Upper lobe of left lung (tissue), 6 donors: ENCODE data around the gene CDH22. TPM values are rescaled to one million over a fixed set of nuclear protein-coding genes. Genes with fewer than 3 reads are reported as not detected.

Experiments used
- ATAC-seq, 2 donors: fragments of 200-7000 bp; cut with Tn5 transposase; one replicate each; pipeline ENCODE4 v1.9.1; 2022; ENCODE audit warnings: mild to moderate bottlenecking in 2 of 2, moderate library complexity in 2 of 2; ENCODE audit not compliant: low FRiP score in 2 of 2
- DNase-seq, 2 donors: peaks; one replicate each; pipeline ENCODE4 v3.0.0-alpha.2; 2019 to 2020
- H3K27ac ChIP-seq, 4 donors: fragments of 200-600 bp; sonication (generic); one replicate each; pipeline ENCODE4 v1.5.1; 2016 to 2019
- H3K27me3 ChIP-seq, 4 donors: fragments of 200-600 bp; sonication (generic); one replicate each; pipeline ENCODE4 v1.5.1; 2017 to 2019
- H3K36me3 ChIP-seq, 4 donors: fragments of 200-600 bp; sonication (generic); one replicate each; pipeline ENCODE4 v1.5.1; 2016 to 2019
- H3K4me1 ChIP-seq, 4 donors: fragments of 200-600 bp; sonication (generic); one replicate each; pipeline ENCODE4 v1.5.1; 2018 to 2019
- H3K4me3 ChIP-seq, 4 donors: fragments of 200-600 bp; sonication (generic); one replicate each; pipeline ENCODE4 v1.5.1; 2017 to 2019; ENCODE audit warnings: mild to moderate bottlenecking in 2 of 4, moderate library complexity in 1 of 4
- H3K9me3 ChIP-seq, 4 donors: fragments of 200-600 bp; sonication (generic); one replicate each; pipeline ENCODE4 v1.5.1; 2018 to 2019
- EP300 ChIP-seq, 4 donors: sonication (generic); formaldehyde crosslinking; IDR thresholded peaks; one replicate each; pipeline ENCODE4 v1.5.1; 2017; ENCODE audit warnings: antibody characterized with exemption in 4 of 4, control low read depth in 2 of 4
- POLR2A ChIP-seq, 4 donors: fragments of 450-650 bp; IDR thresholded peaks; one replicate each; pipeline ENCODE4 v1.5.1; 2016 to 2017; ENCODE audit warnings: antibody characterized with exemption in 4 of 4, mild to moderate bottlenecking in 2 of 4
- POLR2AphosphoS5 ChIP-seq, 2 donors: sonication (generic); formaldehyde crosslinking; IDR thresholded peaks; one replicate each; pipeline ENCODE4 v1.5.1; 2017; ENCODE audit warnings: antibody characterized with exemption in 2 of 2
- WGBS, 2 donors: methylation state at CpG; one replicate each; pipeline ENCODE4 v1.1.5; 2017 to 2018; 5-methylcytosine and 5-hydroxymethylcytosine counted together
- total RNA-seq, 6 donors: library from RNA; depleted of rRNA in 4 of 6; stranded (reverse); fragments of >200 nt in 4 of 6; gene quantifications; one replicate each; pipeline versions ENCODE4 v1.1.0 to v1.2.1, GENCODE V29; 2016 to 2021
- TF ChIP-seq, protein P1 (sequence below), 6 experiments: fragments of 450-650 bp in 4 of 6; fragments of 200-600 bp in 2 of 6; sonication (generic) in 2 of 6; IDR thresholded peaks; one replicate each; pipeline ENCODE4 v1.5.1; 2016 to 2019; ENCODE audit warnings: antibody characterized with exemption in 6 of 6
- donor health status: DM: no; HTN: no; CAD: no; lungs with moderate emphysema.
- donor health status: DM: no; HTN: yes; CAD: no; lungs with severe emphysema.

Gene CDH22
- total RNA-seq, 6 donors from 2014 or later: 0.10 to 0.40 (median 0.24) TPM; not detected in 2

- Histone ChIP-seq H3K27ac (no peak overlapping the region), H3K27me3 (no peaks in the 10 kb centered on the region), H3K36me3 (no peaks in the 10 kb centered on the region), H3K4me1 (peaks cover 0 to 4% (median 1%) of the 10 kb centered on the region in 4 donors), H3K9me3 (no peaks in the 10 kb centered on the region), H3K4me3 (no peak overlapping the region)
- 76 to 82% methylated on average over 4 of the region's 4 CpGs for WGBS, 2 donors
- ATAC-seq: no peak
- no peak for TF ChIP-seq POLR2A (IDR thresholded peaks at IDR 0.05)
- TF ChIP-seq POLR2AphosphoS5 (IDR thresholded peaks at IDR 0.05): no peak
- no peak for TF ChIP-seq EP300 (IDR thresholded peaks at IDR 0.05)
- TF ChIP-seq, protein P1, sequence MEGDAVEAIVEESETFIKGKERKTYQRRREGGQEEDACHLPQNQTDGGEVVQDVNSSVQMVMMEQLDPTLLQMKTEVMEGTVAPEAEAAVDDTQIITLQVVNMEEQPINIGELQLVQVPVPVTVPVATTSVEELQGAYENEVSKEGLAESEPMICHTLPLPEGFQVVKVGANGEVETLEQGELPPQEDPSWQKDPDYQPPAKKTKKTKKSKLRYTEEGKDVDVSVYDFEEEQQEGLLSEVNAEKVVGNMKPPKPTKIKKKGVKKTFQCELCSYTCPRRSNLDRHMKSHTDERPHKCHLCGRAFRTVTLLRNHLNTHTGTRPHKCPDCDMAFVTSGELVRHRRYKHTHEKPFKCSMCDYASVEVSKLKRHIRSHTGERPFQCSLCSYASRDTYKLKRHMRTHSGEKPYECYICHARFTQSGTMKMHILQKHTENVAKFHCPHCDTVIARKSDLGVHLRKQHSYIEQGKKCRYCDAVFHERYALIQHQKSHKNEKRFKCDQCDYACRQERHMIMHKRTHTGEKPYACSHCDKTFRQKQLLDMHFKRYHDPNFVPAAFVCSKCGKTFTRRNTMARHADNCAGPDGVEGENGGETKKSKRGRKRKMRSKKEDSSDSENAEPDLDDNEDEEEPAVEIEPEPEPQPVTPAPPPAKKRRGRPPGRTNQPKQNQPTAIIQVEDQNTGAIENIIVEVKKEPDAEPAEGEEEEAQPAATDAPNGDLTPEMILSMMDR (IDR thresholded peaks at IDR 0.05): no peak
- no peak for DNase-seq
Measured at GRCh38 chr20:46257887-46258286, 50.4 kb downstream of the CDH22 start.

GRCh38 chr20:46256293-46256692 is 52.0 kb downstream of the CDH22 start:
- Histone ChIP-seq H3K4me1 (peaks cover 0 to 5% (median 1%) of the 10 kb centered on the region in 4 donors), H3K27me3 (peaks cover 0 to 7% (median 4%) of the 10 kb centered on the region in 4 donors), H3K36me3 (no peaks in the 10 kb centered on the region), H3K9me3 (no peaks in the 10 kb centered on the region), H3K27ac (no peak overlapping the region), H3K4me3 (no peak overlapping the region)
- no peak for ATAC-seq
- no peak for DNase-seq
- TF ChIP-seq, protein P1 (IDR thresholded peaks at IDR 0.05): no peak
- TF ChIP-seq POLR2AphosphoS5 (IDR thresholded peaks at IDR 0.05) (no peak), POLR2A (IDR thresholded peaks at IDR 0.05) (no peak), EP300 (IDR thresholded peaks at IDR 0.05) (no peak)
- WGBS, 2 donors: 39 to 66% methylated on average over 4 of the region's 4 CpGs

- H3K4me1 ChIP-seq: peaks cover 0 to 9% (median 1%) of the 10 kb centered on the region in 4 donors
- DNase-seq (peak in 1 of 2 donors; percentile 65), ATAC-seq (peak; percentile 39 to 55)
- no peak overlapping the region for H3K27ac ChIP-seq
- 51 to 68% methylated on average over 6 to 8 of the region's 8 CpGs for WGBS, 2 donors
- peaks cover 0 to 14% (median 9%) of the 10 kb centered on the region in 4 donors for H3K27me3 ChIP-seq
- H3K9me3 ChIP-seq: no peaks in the 10 kb centered on the region
- H3K4me3 ChIP-seq: no peak overlapping the region
- no peaks in the 10 kb centered on the region for H3K36me3 ChIP-seq
- TF ChIP-seq EP300 (IDR thresholded peaks at IDR 0.05) (no peak), POLR2A (IDR thresholded peaks at IDR 0.05) (no peak), POLR2AphosphoS5 (IDR thresholded peaks at IDR 0.05) (no peak)
- TF ChIP-seq, protein P1 (IDR thresholded peaks at IDR 0.05): no peak
Measured at GRCh38 chr20:46255440-46256104, 52.7 kb downstream of the CDH22 start.

- WGBS, 2 donors: 14 to 20% methylated on average over 5 to 8 of the region's 8 CpGs
- TF ChIP-seq, protein P1 (IDR thresholded peaks at IDR 0.05): no peak
- TF ChIP-seq POLR2A (IDR thresholded peaks at IDR 0.05): no peak
- no peak for TF ChIP-seq EP300 (IDR thresholded peaks at IDR 0.05)
- Histone ChIP-seq H3K9me3 (no peaks in the 10 kb centered on the region), H3K36me3 (no peaks in the 10 kb centered on the region), H3K27me3 (peaks cover 0 to 17% (median 10%) of the 10 kb centered on the region in 4 donors), H3K4me3 (no peak overlapping the region), H3K4me1 (peaks cover 0 to 9% (median 1%) of the 10 kb centered on the region in 4 donors), H3K27ac (no peak overlapping the region)
- no peak for DNase-seq
- peak in 1 of 2 donors; percentile 39 for ATAC-seq
Measured at GRCh38 chr20:46253391-46253790, 54.9 kb downstream of the CDH22 start.
